Limb (tissue), 2 donors: ENCODE results near the gene FAM107B.
A peak's percentile ranks its signal among the peaks of the same experiment; 100 is the strongest.
"Not testable (repeated sequence)": the region's sequence is repeated elsewhere in the genome, so short reads cannot be mapped to it uniquely, and the experiment has no call there.

ENCODE experiments used
- DNase-seq, 2 donors: peaks; one replicate each; pipeline ENCODE4 v3.0.0-alpha.2; 2016; ENCODE audit errors: extremely low spot score in 2 of 2

FAM107B gene

DNA sequence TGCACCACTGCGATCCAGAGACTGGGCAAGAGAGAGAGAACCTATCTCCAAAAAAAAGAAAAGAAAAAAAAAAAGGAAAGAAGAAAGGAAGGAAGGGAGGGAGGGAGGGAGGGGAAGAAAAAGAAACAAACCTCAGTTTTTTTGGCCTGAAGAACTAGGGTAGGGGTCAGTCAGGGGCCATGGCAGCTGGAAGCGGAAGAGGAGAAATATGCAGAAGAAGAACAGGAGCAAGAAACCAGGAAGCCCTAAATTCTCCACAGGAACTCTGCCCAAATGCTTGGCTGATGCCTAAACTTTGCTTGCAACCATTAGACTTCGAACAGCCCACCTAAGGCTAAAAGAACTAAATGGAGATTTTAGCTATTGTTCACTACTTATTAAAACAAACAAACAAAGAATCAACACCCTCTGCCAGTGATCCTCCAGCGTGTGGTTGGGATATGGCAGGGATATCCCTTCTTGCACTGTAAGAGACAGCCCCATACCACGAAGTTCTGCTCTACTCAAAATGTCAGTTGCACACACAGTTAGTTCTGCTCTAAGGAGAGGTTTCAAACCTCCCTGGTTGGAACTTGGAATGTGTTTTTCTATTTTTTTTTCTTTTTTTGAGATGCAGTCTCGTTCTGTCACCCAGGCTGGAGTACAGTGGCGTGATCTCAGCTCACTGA, 139.5 kb downstream of the FAM107B start:
- no peak for DNase-seq

- not testable (repeated sequence) for DNase-seq
These were observed 140.1 kb downstream of the FAM107B start for GRCh38 chr10:14634572-14634971.

- no peak for DNase-seq
These were observed 148.8 kb downstream of the FAM107B start for GRCh38 chr10:14625765-14626525.

DNA sequence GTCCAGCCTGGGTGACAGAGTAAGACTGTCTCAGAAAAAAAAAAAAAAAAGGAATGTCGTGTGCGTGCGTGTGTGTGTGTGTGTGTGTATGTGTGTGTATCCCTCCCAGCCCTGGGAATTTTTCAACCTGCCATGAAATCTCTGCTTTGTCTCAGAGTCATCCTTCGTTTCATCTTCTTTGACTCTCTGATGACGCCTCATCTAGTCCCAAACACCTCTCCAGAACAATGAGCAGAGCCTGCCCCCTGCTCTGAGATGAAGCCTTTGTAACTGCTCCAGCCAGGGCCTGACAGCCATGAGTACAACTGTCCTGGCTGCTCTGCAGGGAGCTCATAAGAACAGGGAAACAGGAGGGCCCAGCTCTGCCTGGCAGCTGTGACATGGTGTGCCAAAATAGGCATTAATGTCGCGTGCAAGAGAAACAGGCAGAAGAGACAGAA, 149.5 kb downstream of the FAM107B start:
- DNase-seq: peak in 1 of 2 donors; percentile 38

DNA sequence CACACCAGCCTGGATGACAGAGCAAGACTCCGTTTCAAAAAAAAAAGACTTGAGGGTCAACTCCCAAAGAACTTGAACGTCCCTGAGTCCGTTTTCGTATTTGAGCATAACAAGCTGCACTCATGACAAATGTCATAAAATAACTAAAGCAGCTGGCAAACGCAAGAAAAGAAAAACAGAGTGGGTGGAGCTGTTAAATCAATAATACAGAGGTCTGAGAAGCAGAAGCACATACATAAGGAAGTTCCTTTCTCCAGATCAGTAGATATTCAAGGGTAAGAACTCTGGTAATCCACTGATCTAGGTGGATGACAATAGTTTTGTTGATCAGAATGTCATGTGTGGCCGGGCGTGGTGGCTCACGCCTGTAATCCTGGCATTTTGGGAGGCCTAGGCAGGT, 150.1 kb downstream of the FAM107B start:
- no peak for DNase-seq

GRCh38 chr10:14623931-14624330, 150.8 kb downstream of the FAM107B start:
- no peak for DNase-seq

DNA sequence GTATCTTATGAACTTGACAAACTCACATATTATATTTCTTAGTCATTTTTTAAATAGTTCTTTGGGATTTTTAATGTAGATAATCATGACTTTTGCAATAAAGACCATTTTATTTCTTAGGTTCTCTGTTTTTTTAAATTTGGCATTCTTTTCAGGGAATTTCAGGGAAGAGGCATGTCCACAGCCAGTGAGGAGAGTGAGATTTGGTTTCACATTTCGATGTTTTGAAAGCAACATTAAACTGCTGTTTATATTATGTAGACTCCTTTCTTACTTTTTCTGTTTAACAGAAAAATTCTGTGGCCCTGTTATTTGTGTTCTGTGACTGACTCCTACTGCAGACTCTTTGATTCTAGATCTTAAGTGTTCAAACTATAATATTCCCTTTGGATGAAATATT, 153.7 kb downstream of the FAM107B start:
- DNase-seq: no peak

DNA sequence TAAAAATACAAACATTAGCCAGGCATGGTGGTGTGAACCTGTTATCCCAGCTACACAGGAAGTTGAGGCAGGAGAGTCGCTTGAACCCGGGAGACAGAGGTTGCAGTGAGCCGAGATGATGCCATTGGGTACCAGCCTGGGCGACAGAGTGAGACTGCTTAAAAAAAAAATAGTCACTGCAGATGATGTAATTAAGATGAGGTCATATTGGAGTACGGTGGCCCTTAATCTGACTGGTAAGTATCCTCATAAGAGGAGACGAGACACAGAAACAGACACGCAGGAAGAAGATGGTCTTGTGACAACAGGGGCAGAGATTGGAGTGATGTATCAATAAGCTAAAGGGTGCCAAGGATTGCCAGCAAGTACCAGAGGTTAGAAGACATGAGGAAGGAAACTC, 156.0 kb downstream of the FAM107B start:
- DNase-seq: no peak

DNA sequence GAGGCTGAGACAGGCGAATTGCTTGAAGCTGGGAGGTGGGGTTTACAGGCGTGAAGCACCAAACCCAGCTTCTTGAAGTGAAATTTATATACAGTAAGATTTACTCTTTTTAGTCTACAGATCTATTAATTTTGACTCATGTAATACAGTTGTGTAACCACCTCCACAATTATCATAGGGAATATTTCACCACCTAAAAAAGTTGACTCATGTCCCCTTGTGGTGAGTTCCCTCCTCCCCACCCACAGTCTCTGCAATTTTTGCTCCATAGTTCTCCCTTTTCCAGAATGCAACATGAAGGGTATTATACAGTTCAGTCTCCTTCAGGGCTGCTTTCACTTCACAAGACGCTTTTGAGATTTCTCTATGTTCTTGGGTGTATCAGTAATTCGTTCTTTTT, 156.8 kb downstream of the FAM107B start:
- no peak for DNase-seq

GRCh38 chr10:14616955-14617730, 157.6 kb downstream of the FAM107B start:
- DNase-seq: no peak

- DNase-seq: no peak
These were observed 158.2 kb downstream of the FAM107B start for GRCh38 chr10:14616465-14616864.

DNA sequence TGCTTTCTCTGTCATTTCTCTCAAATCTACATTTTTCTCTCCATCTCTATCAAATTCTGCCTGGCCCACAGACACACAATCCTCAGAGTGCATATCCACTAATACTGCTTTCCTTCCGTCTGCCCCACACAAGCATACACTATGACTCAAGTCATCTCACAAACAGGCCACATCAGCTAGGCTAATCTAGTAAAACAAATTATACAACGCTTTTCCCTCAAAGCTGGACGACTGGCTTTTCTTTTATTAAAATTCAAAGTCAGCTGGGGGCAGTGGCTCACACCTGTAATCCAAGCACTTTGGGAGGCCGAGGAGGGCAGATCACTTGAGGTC, 161.1 kb downstream of the FAM107B start:
- no peak for DNase-seq

DNA sequence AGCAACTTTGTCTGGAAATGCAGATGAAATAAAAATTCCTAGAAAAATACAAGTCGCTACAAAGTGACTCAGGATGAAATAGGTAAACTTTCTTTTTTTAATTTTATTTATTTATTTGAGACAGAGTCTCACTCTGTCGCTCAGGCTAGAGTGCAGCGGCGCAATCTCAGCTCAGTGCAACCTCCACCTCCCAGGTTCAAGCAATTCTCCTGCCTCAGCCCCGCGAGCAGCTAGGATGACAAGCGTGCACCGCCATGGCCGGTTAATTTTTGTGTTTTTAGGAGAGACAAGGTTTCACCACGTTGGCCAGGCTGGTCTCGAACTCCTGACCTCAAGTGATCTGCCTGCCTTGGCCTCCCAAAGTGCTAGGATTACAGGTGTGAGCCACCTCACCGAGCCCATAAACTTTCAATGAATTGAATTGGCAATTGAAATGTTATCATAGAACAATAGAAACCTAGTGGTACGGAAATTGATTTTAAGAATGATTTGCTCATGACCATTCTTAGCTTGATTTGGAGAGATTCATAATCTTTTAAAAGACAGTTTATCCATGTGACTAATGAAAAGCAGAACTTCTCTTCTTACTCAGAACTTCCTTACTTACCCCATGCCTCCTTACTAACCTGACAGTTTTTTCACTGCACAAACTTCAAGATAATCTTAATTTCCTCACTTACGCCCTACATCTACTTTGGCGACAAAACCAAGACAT, 161.7 kb downstream of the FAM107B start:
- DNase-seq: no peak

- no peak for DNase-seq
These were observed 162.6 kb downstream of the FAM107B start for GRCh38 chr10:14611968-14612693.

- DNase-seq: no peak
These were observed 165.5 kb downstream of the FAM107B start for GRCh38 chr10:14609178-14609577.

- no peak for DNase-seq
These were observed 166.2 kb downstream of the FAM107B start for GRCh38 chr10:14608381-14609001.

- DNase-seq: no peak
These were observed 168.1 kb downstream of the FAM107B start for GRCh38 chr10:14606633-14607032.

GRCh38 chr10:14605231-14605925, 169.3 kb downstream of the FAM107B start:
- no peak for DNase-seq

- peak; percentile 81 to 92 for DNase-seq
These were observed 170.2 kb downstream of the FAM107B start for GRCh38 chr10:14604181-14605142.
